ENCODE measurements around the gene RTN4R.

The RTN4R gene

DNA sequence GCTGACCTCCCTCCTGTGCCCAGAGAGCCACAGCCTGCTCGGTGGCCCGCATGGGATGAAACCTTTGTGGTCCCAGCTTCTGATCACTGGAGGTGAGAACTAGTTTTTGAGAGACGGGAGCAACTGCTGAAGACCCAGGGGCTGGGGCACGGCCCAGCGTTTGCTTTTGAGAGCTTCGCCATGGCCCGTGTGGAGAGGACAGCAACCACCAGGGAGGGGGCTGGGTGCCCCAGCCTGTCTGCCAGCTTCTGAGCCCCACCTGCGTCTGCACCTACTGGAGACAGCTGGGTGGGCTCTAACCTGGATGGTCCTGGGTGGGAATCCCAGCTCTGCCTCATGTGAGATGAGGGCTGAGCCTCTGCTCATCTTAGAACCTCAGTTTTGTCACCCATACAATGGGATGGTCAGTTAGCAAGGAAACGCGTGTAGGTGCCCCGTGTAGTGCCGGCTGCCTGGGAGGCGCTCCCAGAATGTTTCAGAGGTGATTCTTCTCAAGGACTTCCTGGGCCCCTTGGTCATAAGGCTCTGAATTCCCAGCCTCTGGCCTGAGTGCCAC lies 66.2 kb downstream of the RTN4R start:
- DNase-seq (ENCODE audit: low spot score): no peak

DNA sequence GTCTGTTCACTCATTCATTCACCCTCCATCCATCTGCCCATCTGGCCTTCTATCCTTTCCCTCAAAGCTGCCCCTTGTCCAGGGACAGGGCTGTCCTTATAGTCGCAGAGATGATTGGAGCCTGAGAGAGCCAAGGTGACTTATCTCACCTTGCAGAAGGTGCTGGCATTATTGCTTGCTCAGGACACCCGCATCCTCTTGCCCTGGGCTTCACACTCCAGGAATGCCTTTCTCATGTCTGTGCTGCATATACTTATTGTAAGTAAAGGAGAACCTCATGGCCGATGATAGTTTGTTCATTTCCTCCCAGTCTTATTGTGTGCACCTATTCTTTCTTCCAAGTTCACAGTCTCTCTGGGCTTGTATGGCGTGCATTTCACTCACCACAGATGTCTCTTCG lies 68.2 kb downstream of the RTN4R start:
- DNase-seq (ENCODE audit: low spot score): no peak

DNA sequence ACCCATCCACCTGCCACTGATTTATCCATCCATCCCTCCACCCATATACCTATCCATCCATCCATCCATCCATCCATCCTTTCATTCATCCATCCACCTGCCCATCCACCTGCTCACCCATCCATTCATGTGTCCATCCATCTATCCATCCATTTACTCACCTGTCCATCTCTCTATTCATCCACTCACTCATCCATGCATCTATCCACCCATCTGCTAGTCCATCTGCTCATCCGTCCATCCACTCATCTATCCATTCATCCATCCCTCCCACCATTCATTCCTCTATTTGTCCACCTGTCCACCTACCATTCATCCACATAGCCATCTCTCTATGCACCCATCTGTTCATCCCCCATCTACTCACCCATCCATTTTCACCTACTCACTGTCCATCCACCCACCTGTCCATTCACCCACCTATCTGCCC lies 68.7 kb downstream of the RTN4R start:
- no peak for DNase-seq (ENCODE audit: low spot score)

DNA sequence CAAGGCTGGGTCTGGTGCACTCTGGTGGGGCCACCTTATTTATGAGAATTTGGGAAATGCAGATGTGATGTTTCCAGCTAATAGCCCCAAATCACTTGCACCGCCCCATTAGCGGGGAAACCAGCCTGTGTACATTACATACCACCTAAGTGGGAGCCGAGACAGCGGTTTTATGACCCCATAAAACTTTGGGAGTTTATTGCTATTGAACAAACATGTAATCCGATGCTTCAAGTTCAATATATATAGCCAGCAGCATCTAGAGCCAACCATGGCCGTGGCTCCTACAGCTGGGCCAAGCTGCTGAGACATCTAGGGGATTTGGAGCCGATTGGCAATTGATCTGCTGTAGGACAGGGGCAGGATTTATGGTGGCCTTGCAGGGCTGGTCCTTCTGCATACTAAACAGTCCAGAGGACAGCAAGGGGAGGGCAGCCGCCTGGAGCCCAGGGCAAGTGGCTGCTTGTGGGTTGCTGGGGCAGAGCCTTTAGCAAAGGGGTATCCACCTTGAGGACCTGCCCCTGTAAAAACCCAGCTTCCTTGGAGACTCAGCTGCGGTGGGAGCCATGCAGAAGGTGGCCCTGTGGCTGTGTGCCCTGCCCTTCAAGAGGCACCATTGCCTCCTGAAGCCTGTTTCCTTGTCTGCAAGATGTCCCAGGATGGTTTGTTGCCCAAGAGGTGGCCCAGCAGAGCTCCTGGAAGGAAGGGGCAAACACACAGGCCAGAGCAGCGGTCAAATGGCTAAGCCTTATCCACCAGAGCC lies 69.4 kb downstream of the RTN4R start:
- no peak for DNase-seq (ENCODE audit: low spot score)

DNA sequence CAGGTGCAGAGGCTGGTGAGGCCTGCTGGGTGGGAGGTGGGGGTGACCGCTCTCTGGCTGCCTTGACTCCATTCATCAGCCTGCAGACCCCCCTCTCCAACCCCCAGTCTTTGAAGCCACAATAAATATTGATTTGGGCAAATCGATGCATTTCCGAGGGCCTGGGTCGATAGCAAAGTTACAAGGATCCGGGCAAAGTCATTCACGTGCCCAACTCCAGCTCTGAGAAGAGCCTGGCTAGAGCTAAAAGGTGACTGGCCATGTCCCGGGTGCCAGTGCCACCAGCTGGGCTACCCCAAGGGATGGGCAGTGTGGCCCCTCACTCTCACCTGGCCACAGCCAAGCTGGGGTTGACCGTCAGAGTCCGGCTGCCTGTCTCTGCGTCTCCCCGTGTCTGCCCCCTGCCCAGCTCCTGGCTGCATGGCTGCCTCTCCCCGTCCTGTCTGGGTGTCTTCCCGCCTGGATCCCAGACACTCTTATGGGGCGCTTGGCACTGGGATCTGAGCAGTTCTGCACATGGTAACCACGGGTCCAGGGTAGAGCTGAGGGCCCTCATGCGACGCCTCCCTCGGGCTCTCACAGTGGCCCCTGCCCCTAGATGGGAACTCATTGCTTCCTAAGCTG lies 70.6 kb downstream of the RTN4R start:
- no peak for DNase-seq (ENCODE audit: low spot score)

DNA sequence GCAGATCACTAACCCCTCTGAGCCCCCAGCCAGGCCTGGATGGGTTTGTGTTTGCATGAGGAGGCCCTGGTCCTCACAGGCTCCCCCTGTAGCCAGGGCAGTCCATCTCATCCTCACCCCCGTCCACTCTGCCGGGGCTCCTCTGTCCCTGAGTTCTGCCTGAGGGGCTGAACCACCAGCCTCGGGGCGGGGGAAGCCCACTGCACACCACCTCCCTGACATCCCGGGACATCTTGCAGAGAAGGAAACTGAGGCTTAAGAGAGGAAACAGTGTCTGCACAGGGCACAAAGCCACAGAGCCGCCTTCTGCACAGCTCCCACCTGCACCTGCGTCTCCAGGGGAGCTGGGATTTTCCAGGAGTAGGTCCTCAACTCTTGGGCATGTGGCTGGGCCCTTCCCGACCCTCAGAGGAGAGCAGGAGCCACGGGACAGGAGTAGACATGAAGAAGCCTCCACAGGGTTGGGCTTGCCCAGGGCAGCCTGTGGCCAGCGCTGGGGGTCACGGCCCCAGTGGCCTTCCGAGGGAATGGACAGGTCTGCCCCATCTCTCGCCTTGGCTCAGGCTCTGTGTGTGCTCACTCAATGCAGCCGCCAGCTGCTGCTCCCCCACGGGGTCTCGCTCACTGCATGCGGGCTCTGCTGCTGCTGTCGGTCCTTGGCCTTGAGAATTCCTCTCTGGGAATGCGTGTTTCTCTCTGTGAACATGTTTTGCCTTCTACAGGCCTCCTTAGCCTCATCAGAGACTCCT lies 71.8 kb downstream of the RTN4R start:
- DNase-seq (ENCODE audit: low spot score): no peak

DNA sequence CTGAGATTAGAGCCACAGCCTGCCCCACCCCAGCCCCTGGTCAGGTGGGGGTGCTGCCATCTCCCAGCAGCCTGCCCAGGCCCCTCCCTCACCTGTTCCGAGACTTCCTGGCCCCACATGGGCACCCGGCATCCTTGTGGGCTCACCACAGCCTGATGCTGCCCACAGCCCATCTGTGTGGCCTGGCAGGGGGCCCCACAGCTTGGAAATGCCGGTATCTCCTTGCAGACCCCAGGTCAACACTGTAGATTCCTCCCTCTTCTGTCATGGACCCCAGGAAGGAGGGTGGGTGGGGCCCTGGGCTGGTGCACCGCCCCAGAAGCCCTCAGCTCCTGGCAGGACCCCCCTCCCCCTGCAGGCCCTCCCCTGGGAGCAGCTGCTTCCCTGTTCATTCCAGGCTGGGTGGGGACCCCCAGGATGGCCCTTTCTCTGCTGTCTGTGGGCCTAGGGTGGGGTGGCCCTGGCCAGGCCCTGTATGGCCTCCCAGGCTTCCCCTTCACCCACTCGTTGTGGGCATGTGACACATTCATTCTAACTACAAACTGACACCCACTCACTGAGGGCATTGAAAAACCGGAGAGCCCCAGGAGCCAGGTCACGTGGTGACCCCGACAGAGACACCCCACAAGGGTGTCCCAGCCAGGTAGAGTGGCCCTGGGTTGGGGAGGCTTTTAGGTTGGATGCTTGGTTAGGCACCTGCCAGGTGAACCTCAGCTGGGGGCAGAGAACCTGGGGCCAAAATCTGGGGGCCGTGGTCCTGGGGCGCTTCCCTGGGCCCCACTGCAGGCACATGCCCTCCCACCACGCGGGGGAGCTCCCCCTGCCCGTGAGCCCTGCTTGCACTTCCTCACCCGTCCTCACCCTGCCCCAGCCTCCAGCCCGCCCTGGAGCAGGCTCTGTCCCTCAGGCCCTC lies 73.2 kb downstream of the RTN4R start:
- DNase-seq (ENCODE audit: low spot score): no peak

DNA sequence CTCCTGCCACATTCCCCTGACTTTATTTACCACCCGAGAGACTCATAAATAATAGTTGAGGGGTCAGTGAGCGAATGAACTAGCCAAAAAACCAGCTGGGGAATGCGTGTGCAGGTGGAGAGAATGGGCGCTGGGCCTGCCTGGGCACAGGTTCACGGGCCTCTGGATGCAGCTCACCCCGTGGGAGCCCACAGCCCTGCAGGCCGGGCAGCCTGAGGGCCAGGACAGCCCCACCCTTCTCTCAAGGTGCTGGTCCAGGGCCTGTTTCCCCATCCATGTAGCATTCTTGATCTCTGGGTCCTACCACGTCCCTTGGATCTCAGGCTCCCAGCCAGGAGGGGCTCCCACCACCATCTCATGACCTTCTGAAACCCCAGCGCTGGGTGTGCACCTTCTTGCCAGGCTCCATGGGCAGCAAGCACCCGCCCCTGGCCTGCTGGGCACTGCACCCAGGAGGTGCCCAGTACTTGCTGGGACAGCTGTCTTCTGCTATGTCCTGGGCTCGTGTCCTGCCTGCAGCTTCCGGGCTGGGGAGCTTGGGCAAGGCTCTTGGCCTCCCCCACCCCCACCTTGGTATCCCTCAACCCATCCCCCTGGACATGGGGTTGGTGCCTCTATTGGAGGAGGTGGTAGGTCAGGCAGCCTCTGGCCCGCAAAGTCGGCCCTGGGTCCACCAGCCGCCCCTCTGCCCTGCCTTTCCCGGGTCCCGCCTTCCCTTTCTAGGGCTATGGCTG lies 74.2 kb downstream of the RTN4R start:
- DNase-seq (ENCODE audit: low spot score): no peak

DNA sequence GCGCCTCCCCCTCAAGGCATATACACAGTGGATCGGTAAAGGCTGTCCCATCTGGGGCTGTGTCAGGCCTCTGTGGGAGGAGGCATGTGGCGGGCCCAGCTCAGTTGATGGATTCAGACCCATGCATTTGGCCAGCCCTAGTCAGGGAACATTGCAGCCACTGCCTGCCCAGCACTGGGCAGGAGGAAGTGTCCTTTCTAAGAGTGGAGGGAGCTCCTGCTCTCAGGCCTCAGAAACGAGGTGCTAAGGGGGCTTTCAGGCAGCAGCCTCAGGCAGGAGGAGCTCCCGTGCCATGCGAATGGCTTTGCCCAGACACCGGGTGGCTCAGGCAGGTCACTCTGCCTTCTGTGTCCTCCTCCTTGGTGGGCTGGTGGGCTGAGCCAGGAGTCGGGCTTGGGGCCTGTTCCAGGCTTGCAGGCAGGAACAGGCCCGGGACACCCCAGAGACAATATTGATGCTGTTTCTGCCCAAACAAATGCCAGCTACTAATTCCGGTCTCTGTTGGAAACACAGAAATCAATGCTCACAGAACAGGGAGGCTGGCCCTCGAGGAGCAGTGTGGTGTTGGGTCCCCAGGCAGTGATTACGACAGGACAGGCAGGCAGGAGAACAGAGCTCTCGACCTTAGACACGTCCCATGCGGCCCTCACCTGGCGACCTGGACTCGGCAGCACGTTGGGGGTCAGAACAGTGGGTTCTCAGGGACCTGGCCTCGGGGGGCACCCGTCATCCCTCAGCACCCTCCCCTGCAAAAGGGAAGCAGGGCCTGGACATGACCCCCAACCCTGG lies 75.0 kb downstream of the RTN4R start:
- DNase-seq (ENCODE audit: low spot score): no peak

DNA sequence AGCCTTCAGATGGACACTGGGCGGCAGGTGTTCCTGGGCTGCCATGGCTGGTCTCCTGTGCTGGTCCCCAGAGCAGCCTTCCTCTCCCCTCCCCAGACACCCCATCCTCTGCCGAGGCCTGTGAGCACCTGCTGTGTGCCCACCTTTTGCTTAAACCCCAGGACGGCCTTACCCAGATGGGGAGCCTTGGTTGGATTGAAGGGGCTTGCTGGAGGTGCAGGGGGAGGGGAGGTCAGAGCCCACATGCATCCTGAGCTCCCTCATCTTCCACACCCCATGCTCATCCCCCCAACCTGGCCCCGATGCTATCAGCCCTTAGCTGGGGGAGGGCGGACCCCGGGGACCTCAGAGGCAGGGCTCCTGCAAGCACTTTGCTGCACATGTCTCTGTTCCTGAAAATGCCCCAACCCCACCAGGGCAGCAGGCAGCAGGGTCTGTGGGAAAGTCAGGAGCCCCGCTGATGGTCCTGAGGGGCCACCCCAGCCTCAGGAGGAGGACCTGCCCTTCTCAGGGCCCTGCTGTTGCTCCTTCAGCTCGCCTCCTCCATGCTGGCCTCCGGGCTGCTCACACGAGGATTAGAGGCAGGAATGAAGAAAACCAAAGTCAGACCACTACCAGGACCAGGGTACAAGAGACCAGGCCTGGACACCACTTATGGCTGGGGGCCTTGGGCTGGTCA lies 75.7 kb downstream of the RTN4R start:
- no peak for DNase-seq (ENCODE audit: low spot score)

DNA sequence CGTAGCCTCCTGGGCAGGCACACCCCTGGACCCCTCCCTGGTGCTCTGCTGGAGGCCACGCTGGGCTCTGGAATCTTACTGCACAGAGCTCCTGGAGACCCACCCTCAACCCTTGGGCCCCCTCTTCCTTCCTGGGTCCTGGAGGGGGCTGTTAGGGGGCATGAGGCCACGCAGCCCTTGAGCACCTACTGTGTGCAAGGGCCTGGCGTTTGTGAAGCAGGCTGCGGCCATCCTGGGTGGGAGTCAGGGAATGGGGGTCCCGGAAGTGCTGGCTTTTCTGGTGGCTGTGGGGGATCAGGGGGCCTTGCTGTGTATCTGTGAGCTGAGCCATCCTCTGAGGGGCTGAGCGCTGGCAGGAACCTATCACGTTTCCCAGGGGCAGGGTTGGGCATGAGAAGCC lies 76.3 kb downstream of the RTN4R start:
- DNase-seq (ENCODE audit: low spot score): no peak
